ENCODE data around the gene PTPRN2.

- TF ChIP-seq RAD21 (CRISPR knock-in tag; IDR thresholded peaks at IDR 0.05) = no peak
- no peak for TF ChIP-seq NRL (CRISPR knock-in tag; IDR thresholded peaks at IDR 0.05; ENCODE audit: borderline replicate concordance)
- TF ChIP-seq, protein P1, sequence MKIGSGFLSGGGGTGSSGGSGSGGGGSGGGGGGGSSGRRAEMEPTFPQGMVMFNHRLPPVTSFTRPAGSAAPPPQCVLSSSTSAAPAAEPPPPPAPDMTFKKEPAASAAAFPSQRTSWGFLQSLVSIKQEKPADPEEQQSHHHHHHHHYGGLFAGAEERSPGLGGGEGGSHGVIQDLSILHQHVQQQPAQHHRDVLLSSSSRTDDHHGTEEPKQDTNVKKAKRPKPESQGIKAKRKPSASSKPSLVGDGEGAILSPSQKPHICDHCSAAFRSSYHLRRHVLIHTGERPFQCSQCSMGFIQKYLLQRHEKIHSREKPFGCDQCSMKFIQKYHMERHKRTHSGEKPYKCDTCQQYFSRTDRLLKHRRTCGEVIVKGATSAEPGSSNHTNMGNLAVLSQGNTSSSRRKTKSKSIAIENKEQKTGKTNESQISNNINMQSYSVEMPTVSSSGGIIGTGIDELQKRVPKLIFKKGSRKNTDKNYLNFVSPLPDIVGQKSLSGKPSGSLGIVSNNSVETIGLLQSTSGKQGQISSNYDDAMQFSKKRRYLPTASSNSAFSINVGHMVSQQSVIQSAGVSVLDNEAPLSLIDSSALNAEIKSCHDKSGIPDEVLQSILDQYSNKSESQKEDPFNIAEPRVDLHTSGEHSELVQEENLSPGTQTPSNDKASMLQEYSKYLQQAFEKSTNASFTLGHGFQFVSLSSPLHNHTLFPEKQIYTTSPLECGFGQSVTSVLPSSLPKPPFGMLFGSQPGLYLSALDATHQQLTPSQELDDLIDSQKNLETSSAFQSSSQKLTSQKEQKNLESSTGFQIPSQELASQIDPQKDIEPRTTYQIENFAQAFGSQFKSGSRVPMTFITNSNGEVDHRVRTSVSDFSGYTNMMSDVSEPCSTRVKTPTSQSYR (CRISPR knock-in tag; IDR thresholded peaks at IDR 0.05; ENCODE audit: borderline replicate concordance) = no peak
- no peak for TF ChIP-seq HOXA7 (CRISPR knock-in tag; IDR thresholded peaks at IDR 0.05)
- no peak for TF ChIP-seq CTCF (CRISPR knock-in tag; IDR thresholded peaks at IDR 0.05)
- no peak for TF ChIP-seq TSC22D2 (CRISPR knock-in tag; IDR thresholded peaks at IDR 0.05; ENCODE audit: borderline replicate concordance)
- TF ChIP-seq CBFB (CRISPR knock-in tag; IDR thresholded peaks at IDR 0.05) = no peak
- no peak for TF ChIP-seq THAP7 (CRISPR knock-in tag; IDR thresholded peaks at IDR 0.05)
- TF ChIP-seq RAD51 (IDR thresholded peaks at IDR 0.05; ENCODE audit: borderline replicate concordance) = no peak
- TF ChIP-seq FOSL1 (CRISPR knock-in tag; IDR thresholded peaks at IDR 0.05; ENCODE audit: borderline replicate concordance) = no peak
These were observed 183.4 kb downstream of the PTPRN2 start for GRCh38 chr7:158404031-158404761.
